Bronchial epithelial cell (primary cell): Measurements from ENCODE around the gene SNX18. TPM values are rescaled to one million over a fixed set of nuclear protein-coding genes. Genes with fewer than 3 reads are reported as not detected.

Experiments used
- DNase-seq: peaks from one replicate; pipeline ENCODE4 v3.0.0-alpha.2; 2010; ENCODE audit warnings: low read depth
- FAIRE-seq: peaks from 2 replicates; lab custom pipeline; 2011; peaks lifted over from hg19 to GRCh38; lab: Jason Lieb, UNC
- H3K27me3 ChIP-seq: 2 replicates; pipeline ENCODE4 v1.5.1; 2011; ENCODE audit warnings: low read length; ENCODE audit not compliant: control insufficient read depth, insufficient read depth
- H3K36me3 ChIP-seq: 2 replicates; pipeline ENCODE4 v1.5.1; 2011; ENCODE audit warnings: low read length; ENCODE audit not compliant: control insufficient read depth, insufficient read depth
- H3K4me3 ChIP-seq: 2 replicates; pipeline ENCODE4 v1.5.1; 2011; ENCODE audit warnings: mild to moderate bottlenecking, low read depth, low read length, control low read depth
- CTCF ChIP-seq: IDR thresholded peaks from 2 replicates; pipeline ENCODE4 v1.5.1; 2011; ENCODE audit warnings: mild to moderate bottlenecking, moderate library complexity, low read length, control low read depth, inconsistent platforms; ENCODE audit not compliant: insufficient read depth, severe bottlenecking
- total RNA-seq: library from RNA; depleted of rRNA; stranded (reverse); fragments of >200 nt; gene quantifications from 2 replicates; pipeline ENCODE4 v1.2.1, GENCODE V29; 2014

SNX18 gene
- total RNA-seq, 1 donor from 2014 or later = 25.8 TPM

- DNase-seq (no peak), FAIRE-seq (no peak)
- Histone ChIP-seq H3K27me3 (no peaks in the 10 kb centered on the region), H3K4me3 (no peak overlapping the region), H3K36me3 (no peaks in the 10 kb centered on the region)
- no peak for TF ChIP-seq CTCF
These were observed 53.9 kb downstream of the SNX18 start for GRCh38 chr5:54571462-54571861.

- no peak for TF ChIP-seq CTCF
- Histone ChIP-seq H3K36me3 (no peaks in the 10 kb centered on the region), H3K4me3 (no peak overlapping the region), H3K27me3 (no peaks in the 10 kb centered on the region)
- no peak for DNase-seq
- no peak for FAIRE-seq
These were observed 56.4 kb downstream of the SNX18 start for GRCh38 chr5:54573812-54574489.

- DNase-seq (no peak), FAIRE-seq (no peak)
- Histone ChIP-seq H3K36me3 (no peaks in the 10 kb centered on the region), H3K4me3 (no peak overlapping the region), H3K27me3 (no peaks in the 10 kb centered on the region)
- TF ChIP-seq CTCF = no peak
These were observed 60.0 kb downstream of the SNX18 start for GRCh38 chr5:54577528-54577927.

GRCh38 chr5:54577937-54578653, 60.5 kb downstream of the SNX18 start:
- H3K36me3 ChIP-seq = no peaks in the 10 kb centered on the region
- TF ChIP-seq CTCF = no peak
- DNase-seq (no peak), FAIRE-seq (no peak)
- H3K27me3 ChIP-seq = no peaks in the 10 kb centered on the region
- no peak overlapping the region for H3K4me3 ChIP-seq

- H3K36me3 ChIP-seq = no peaks in the 10 kb centered on the region
- FAIRE-seq (no peak), DNase-seq (no peak)
- H3K4me3 ChIP-seq = no peak overlapping the region
- no peak for TF ChIP-seq CTCF
- H3K27me3 ChIP-seq = no peaks in the 10 kb centered on the region
These were observed 62.2 kb downstream of the SNX18 start for GRCh38 chr5:54579591-54580295.
